Effector memory CD8-positive, alpha-beta T cell (primary cell): Measurements from ENCODE around the gene FHIP2A.
"Not testable (repeated sequence)": the region's sequence is repeated elsewhere in the genome, so short reads cannot be mapped to it uniquely, and the experiment has no call there.

Source experiments
- ATAC-seq: fragments of 150-1000 bp; cut with Tn5 transposase; replicated peaks from 2 replicates; pipeline ENCODE4 v1.10.0; 2021; ENCODE audit warnings: mild to moderate bottlenecking, moderate library complexity
- DNase-seq, 3 experiments: peaks; one replicate each; pipeline ENCODE4 v3.0.0; 2021
- H3K27ac Mint-ChIP-seq, 2 donors: one replicate each; pipeline ENCODE4 v1.8.0; 2022; ENCODE audit warnings: mild to moderate bottlenecking in 2 of 2, mixed read lengths in 2 of 2, moderate library complexity in 2 of 2
- H3K27me3 Mint-ChIP-seq, 2 donors: one replicate each; pipeline ENCODE4 v1.8.0; 2022; ENCODE audit warnings: mixed read lengths in 2 of 2
- H3K36me3 Mint-ChIP-seq: one replicate; pipeline ENCODE4 v1.8.0; 2022; ENCODE audit warnings: mild to moderate bottlenecking, moderate library complexity, mixed read lengths; ENCODE audit not compliant: insufficient read depth
- H3K4me1 Mint-ChIP-seq, 2 donors: one replicate each; pipeline ENCODE4 v1.8.0; 2022; ENCODE audit warnings: low read depth in 2 of 2, mixed read lengths in 2 of 2
- H3K4me3 Mint-ChIP-seq, 2 donors: one replicate each; pipeline ENCODE4 v1.8.0; 2022; ENCODE audit warnings: mild to moderate bottlenecking in 2 of 2, mixed read lengths in 2 of 2, moderate library complexity in 2 of 2
- H3K9me3 Mint-ChIP-seq, 2 donors: one replicate each; pipeline ENCODE4 v1.8.0; 2022; ENCODE audit warnings: mixed read lengths in 2 of 2

FHIP2A gene

DNA sequence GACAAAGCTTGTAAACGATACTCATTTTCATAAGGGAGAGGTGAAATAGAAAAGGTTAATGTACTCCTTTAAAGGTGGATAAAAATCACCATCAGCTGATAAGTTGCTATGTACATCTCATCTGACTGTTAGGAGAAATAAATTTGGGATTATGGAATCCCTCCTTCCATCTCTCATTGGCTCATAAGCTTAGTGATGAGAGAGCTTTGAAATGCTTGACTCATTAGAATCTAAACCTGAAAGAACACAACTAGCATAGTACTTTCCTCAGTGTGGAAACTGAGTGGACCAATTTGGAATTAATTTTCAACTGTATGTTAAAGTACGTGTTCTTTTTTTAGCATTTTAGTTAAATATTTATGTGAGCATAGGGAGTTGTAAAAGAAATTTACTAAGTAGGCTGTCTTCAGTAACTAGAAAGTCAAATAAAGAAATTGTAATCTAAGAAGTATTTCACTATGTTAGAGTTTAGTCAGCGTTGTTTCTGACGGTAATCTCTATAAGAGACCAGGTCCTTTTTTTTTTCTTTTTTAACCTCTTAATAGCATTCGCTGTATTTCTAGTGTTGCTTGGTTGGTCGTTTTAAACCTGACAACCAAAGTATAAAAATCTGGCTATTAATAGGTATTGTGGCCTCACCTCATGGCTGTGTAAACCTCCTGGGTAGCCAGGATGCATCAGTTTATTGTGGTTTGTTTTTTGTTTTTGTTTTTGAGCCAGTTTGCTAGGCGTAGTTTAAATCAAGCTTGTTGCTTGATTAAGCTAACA, 34.4 kb downstream of the FHIP2A start:
- H3K4me3 Mint-ChIP-seq: peak overlapping the region in 1 of 2 donors; percentile 26
- no peak for DNase-seq
- H3K27ac Mint-ChIP-seq: peak overlapping the region; percentile 77 to 85
- H3K27me3 Mint-ChIP-seq: no peaks in the 10 kb centered on the region
- H3K36me3 Mint-ChIP-seq: peaks cover 65% of the 10 kb centered on the region
- peak; percentile 73 for ATAC-seq
- H3K4me1 Mint-ChIP-seq: peaks cover 9 to 17% of the 10 kb centered on the region in 2 donors
- H3K9me3 Mint-ChIP-seq: no peaks in the 10 kb centered on the region

- peaks cover 70% of the 10 kb centered on the region for H3K36me3 Mint-ChIP-seq
- DNase-seq (no peak), ATAC-seq (peak; percentile 51)
- peaks cover 9 to 17% of the 10 kb centered on the region in 2 donors for H3K4me1 Mint-ChIP-seq
- no peaks in the 10 kb centered on the region for H3K9me3 Mint-ChIP-seq
- H3K27me3 Mint-ChIP-seq: no peaks in the 10 kb centered on the region
- peak overlapping the region; percentile 77 to 85 for H3K27ac Mint-ChIP-seq
- H3K4me3 Mint-ChIP-seq: peak overlapping the region in 1 of 2 donors; percentile 26
Measured at GRCh38 chr10:114856544-114857287, 35.1 kb downstream of the FHIP2A start.

DNA sequence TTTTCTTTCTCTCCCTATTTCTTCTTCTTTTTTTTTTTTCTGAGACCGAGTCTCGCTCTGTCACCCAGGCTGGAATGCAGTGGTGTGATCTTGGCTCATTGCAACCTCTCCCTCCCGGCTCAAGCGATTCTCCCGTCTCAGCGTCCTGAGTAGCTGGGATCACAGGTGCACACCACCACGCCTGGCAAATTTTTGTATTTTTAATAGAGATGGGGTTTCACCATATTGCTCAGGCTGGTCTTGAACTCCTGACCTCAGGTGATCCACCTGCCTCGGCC, 35.6 kb downstream of the FHIP2A start:
- Mint-ChIP-seq H3K4me3 (peak overlapping the region in 1 of 2 donors; percentile 26), H3K27ac (peak overlapping the region; percentile 77 to 85), H3K36me3 (peaks cover 71% of the 10 kb centered on the region), H3K4me1 (peaks cover 9 to 17% of the 10 kb centered on the region in 2 donors)
- not testable (repeated sequence) for H3K9me3 Mint-ChIP-seq, H3K27me3 Mint-ChIP-seq, ATAC-seq, DNase-seq

DNA sequence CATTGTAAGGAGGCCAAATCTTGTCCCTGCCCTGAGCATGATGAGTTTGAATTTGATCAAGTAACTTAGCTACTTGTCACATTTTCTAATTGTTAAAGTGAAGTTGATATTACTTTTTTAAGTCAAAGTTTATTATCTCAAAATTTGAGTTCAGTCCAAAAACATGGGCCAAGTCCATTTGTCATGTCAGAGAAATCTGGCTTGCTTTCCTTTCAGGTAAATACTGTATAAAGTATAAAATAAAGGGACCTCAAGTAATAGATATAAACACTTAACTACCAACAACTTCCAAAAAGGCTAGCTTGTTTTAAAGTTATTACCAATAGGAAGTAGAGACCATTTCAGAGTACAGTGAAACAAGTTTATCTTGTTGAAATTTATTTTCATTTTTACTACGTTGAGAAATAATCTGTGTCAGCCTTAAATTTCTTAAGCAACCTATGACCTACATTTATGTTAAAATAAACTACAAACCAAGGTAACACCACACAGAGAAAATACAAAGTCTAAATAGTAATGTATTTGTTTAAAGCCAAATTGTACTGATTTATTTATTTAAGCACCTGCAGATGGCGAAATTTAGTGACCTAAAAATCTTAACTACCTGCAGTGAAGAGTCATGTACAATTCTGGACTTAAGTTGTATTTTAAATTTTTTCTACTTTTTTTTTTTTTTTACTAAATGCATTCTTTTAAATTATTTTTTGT, 36.5 kb downstream of the FHIP2A start:
- no peak for DNase-seq
- peaks cover 68% of the 10 kb centered on the region for H3K36me3 Mint-ChIP-seq
- H3K4me3 Mint-ChIP-seq: no peak overlapping the region
- peaks cover 9 to 17% of the 10 kb centered on the region in 2 donors for H3K4me1 Mint-ChIP-seq
- no peak for ATAC-seq
- H3K27me3 Mint-ChIP-seq: no peaks in the 10 kb centered on the region
- H3K27ac Mint-ChIP-seq: peak overlapping the region; percentile 54 to 77
- no peaks in the 10 kb centered on the region for H3K9me3 Mint-ChIP-seq

DNA sequence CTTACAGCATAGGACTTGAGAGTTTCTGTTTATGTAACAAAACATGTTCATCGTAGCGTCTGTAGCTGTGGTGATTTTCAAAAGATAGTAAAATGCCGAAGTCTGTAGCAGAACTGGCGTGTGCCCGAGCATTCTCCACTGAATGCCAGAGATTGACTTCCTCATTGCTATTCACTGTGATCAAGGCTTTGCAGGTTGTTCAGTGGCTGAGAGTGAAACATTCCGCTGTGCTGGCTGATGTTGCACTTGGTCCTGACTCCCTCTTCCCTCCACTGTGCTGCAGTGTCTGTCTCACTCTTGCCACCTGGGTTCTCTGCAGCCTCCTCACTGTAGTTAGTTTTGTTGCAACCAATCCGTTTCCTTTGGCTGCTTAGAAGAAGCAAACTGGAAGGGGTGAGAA, 37.6 kb downstream of the FHIP2A start:
- no peak for DNase-seq
- H3K4me3 Mint-ChIP-seq: no peak overlapping the region
- no peaks in the 10 kb centered on the region for H3K27me3 Mint-ChIP-seq
- no peaks in the 10 kb centered on the region for H3K9me3 Mint-ChIP-seq
- H3K4me1 Mint-ChIP-seq: peaks cover 9 to 17% of the 10 kb centered on the region in 2 donors
- H3K36me3 Mint-ChIP-seq: peaks cover 68% of the 10 kb centered on the region
- H3K27ac Mint-ChIP-seq: peak overlapping the region in 1 of 2 donors; percentile 84
- no peak for ATAC-seq

- Mint-ChIP-seq H3K27ac (peak overlapping the region in 1 of 2 donors; percentile 72), H3K27me3 (no peaks in the 10 kb centered on the region), H3K9me3 (no peaks in the 10 kb centered on the region), H3K4me3 (no peak overlapping the region), H3K4me1 (peaks cover 2 to 6% of the 10 kb centered on the region in 2 donors), H3K36me3 (peaks cover 54% of the 10 kb centered on the region)
- DNase-seq (no peak), ATAC-seq (no peak)
Measured at GRCh38 chr10:114862456-114862855, 40.9 kb downstream of the FHIP2A start.

- H3K36me3 Mint-ChIP-seq: peaks cover 17% of the 10 kb centered on the region
- ATAC-seq (no peak), DNase-seq (no peak)
- peaks cover 0 to under 1% of the 10 kb centered on the region in 2 donors for H3K27me3 Mint-ChIP-seq
- H3K9me3 Mint-ChIP-seq: no peaks in the 10 kb centered on the region
- H3K4me3 Mint-ChIP-seq: no peak overlapping the region
- H3K4me1 Mint-ChIP-seq: no peaks in the 10 kb centered on the region
- H3K27ac Mint-ChIP-seq: no peak overlapping the region
Measured at GRCh38 chr10:114867365-114867764, 45.8 kb downstream of the FHIP2A start.

DNA sequence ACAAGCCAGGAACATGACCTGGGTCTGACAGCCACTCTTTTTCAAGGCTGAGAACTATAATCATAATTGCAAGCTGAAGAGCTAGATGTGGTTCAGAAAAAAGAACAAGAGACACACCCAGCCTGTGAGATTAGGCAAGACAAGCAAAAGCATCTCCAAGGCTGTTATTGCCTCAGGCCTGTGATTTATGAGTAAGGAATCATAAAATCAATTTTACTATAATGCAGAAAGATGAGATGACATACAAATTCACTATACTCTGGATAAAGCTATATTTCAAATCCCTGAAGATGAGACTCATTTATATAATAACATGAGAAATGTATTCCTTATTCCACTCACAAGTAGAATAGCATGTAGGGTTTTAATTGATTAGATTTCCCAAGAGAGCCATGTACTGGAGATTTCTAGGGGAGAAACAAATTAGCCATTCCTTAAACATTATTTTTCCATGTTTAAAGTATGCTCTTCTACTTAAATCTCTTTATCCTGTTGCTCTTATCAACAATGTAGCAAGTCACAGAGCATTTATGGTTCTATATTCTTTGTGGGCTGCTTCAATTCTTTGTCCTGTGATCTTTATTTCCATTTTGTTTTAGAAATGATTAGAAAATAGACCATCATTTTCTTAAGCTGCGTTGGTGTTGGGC, 47.4 kb downstream of the FHIP2A start:
- no peaks in the 10 kb centered on the region for H3K4me1 Mint-ChIP-seq
- DNase-seq (no peak), ATAC-seq (no peak)
- no peak overlapping the region for H3K27ac Mint-ChIP-seq
- H3K27me3 Mint-ChIP-seq: peaks cover 0 to 12% of the 10 kb centered on the region in 2 donors
- no peak overlapping the region for H3K4me3 Mint-ChIP-seq
- no peaks in the 10 kb centered on the region for H3K9me3 Mint-ChIP-seq
- H3K36me3 Mint-ChIP-seq: peaks cover 14% of the 10 kb centered on the region

DNA sequence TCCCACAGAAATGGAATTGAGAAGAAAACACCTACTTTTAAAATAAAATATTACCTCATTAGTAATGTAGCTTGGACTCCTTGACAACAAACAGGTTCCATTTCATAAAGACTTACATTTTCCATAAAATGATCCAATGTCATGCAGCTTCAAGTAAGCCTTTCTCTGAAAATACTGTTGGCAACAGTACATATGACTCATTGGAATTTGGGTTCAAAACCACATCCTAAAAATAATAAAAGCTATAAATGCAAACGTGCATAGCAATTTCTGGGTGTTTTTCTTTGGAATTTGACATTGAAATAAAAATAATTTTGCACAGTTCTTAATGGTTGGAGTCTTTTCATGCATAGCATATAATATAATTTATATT, 47.9 kb downstream of the FHIP2A start:
- no peak overlapping the region for H3K27ac Mint-ChIP-seq
- no peak for DNase-seq
- no peaks in the 10 kb centered on the region for H3K4me1 Mint-ChIP-seq
- H3K9me3 Mint-ChIP-seq: no peaks in the 10 kb centered on the region
- ATAC-seq: no peak
- peaks cover 10% of the 10 kb centered on the region for H3K36me3 Mint-ChIP-seq
- H3K4me3 Mint-ChIP-seq: no peak overlapping the region
- H3K27me3 Mint-ChIP-seq: peaks cover 0 to 12% of the 10 kb centered on the region in 2 donors

- Mint-ChIP-seq H3K4me1 (no peaks in the 10 kb centered on the region), H3K4me3 (no peak overlapping the region), H3K27me3 (peaks cover 8 to 22% of the 10 kb centered on the region in 2 donors), H3K9me3 (no peaks in the 10 kb centered on the region), H3K27ac (no peak overlapping the region), H3K36me3 (peaks cover 4% of the 10 kb centered on the region)
- ATAC-seq: no peak
- DNase-seq: no peak
Measured at GRCh38 chr10:114870486-114870885, 48.9 kb downstream of the FHIP2A start.

- H3K4me1 Mint-ChIP-seq: peaks cover 0 to 2% of the 10 kb centered on the region in 2 donors
- ATAC-seq: no peak
- DNase-seq: no peak
- H3K9me3 Mint-ChIP-seq: no peaks in the 10 kb centered on the region
- peaks cover 2% of the 10 kb centered on the region for H3K36me3 Mint-ChIP-seq
- no peak overlapping the region for H3K27ac Mint-ChIP-seq
- no peak overlapping the region for H3K4me3 Mint-ChIP-seq
- H3K27me3 Mint-ChIP-seq: peaks cover 17 to 28% of the 10 kb centered on the region in 2 donors
Measured at GRCh38 chr10:114871379-114871778, 49.8 kb downstream of the FHIP2A start.
